ENCODE results near the gene APPL1.

DNA sequence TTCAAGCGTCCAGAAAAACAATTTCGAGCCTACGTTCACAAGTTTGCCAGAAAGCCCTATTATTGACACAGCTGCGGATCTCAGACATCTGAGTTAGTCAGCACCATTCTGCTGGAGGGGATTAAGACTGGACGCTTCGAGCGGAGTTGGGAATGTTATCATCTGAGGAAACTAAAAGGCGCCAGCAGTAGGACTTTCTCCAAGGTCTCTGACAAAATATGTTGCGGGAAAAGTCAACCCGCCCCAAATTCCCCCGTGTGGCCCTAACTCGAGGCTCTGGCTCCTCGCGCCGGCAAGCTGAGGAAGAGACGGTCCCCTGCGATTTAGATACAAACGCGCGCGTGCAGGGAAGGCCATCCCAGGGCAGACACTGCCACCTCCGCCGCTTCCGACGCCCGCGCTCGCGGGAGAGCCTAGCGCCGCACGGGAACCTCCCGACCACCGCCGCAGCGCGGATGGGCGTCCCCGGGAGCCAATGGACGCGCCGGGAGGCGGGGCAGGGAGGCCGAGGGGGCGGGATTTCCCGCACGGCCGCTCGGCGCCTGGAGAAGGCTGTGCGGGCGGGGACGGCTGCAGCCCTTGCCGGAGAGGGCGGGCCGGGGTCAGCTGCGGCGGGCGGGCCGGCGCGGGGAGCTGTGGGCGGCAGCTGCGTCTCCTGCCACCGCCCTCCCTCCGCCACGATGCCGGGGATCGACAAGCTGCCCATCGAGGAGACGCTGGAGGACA, at the start of gene APPL1:
- TF ChIP-seq TAF1 (CRISPR knock-in tag; IDR thresholded peaks at IDR 0.05) = peak; percentile 75
- no peak for TF ChIP-seq PCBP1 (IDR thresholded peaks at IDR 0.05; ENCODE audit: borderline replicate concordance, low read depth, low read length)
- TF ChIP-seq, protein P1, sequence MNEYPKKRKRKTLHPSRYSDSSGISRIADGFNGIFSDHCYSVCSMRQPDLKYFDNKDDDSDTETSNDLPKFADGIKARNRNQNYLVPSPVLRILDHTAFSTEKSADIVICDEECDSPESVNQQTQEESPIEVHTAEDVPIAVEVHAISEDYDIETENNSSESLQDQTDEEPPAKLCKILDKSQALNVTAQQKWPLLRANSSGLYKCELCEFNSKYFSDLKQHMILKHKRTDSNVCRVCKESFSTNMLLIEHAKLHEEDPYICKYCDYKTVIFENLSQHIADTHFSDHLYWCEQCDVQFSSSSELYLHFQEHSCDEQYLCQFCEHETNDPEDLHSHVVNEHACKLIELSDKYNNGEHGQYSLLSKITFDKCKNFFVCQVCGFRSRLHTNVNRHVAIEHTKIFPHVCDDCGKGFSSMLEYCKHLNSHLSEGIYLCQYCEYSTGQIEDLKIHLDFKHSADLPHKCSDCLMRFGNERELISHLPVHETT (CRISPR knock-in tag; conservative IDR thresholded peaks at IDR 0.05) = peak; percentile 29; the same call in 1 of the 2 replicates

Measured in HepG2 (cell line).